Transverse colon (tissue), 4 donors: ENCODE results near the gene PLCXD3.

ENCODE experiments used
- EP300 ChIP-seq: sonication (generic); formaldehyde crosslinking; IDR thresholded peaks from one replicate; pipeline ENCODE4 v1.6.1; 2017; ENCODE audit warnings: antibody characterized with exemption, low read depth
- POLR2A ChIP-seq: fragments of 450-650 bp; IDR thresholded peaks from one replicate; pipeline ENCODE4 v1.6.1; 2016; ENCODE audit warnings: antibody characterized with exemption, mild to moderate bottlenecking, moderate library complexity
- POLR2AphosphoS5 ChIP-seq, 3 donors: sonication (generic); formaldehyde crosslinking; IDR thresholded peaks; one replicate each; pipeline ENCODE4 v1.6.1; 2016; ENCODE audit warnings: antibody characterized with exemption in 3 of 3
- TF ChIP-seq, protein P1 (sequence below), 5 experiments: fragments of 200-600 bp in 3 of 5; fragments of 450-650 bp in 2 of 5; sonication (generic) in 3 of 5; IDR thresholded peaks; 1 replicate in 2 of 5; 2 replicates in 3 of 5; pipeline ENCODE4 v1.5.1; 2016 to 2017; ENCODE audit warnings: antibody characterized with exemption in 5 of 5, inconsistent platforms in 3 of 5, mild to moderate bottlenecking in 2 of 5, moderate library complexity in 1 of 5

DNA sequence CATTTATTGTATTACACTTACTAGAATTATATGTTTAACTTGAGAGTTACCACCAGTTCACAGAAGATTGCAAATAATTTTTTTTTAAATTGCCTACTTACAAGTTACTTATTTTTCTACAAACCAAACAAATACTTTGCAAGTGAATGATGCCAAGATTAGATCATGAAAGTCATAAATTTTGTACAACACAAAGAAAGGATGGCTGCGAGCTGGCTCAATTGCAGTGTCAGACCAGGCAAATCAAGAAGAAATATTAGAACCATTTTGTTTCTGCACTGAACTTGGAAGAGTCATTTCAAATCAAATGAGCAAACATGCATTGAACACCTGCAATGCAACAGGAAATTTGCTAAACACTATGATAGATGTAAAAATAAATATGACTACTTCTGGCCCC lies 97.3 kb downstream of the PLCXD3 start:
- TF ChIP-seq POLR2A = no peak
- TF ChIP-seq, protein P1, sequence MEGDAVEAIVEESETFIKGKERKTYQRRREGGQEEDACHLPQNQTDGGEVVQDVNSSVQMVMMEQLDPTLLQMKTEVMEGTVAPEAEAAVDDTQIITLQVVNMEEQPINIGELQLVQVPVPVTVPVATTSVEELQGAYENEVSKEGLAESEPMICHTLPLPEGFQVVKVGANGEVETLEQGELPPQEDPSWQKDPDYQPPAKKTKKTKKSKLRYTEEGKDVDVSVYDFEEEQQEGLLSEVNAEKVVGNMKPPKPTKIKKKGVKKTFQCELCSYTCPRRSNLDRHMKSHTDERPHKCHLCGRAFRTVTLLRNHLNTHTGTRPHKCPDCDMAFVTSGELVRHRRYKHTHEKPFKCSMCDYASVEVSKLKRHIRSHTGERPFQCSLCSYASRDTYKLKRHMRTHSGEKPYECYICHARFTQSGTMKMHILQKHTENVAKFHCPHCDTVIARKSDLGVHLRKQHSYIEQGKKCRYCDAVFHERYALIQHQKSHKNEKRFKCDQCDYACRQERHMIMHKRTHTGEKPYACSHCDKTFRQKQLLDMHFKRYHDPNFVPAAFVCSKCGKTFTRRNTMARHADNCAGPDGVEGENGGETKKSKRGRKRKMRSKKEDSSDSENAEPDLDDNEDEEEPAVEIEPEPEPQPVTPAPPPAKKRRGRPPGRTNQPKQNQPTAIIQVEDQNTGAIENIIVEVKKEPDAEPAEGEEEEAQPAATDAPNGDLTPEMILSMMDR (IDR thresholded peaks at IDR 0.05) = no peak
- no peak for TF ChIP-seq POLR2AphosphoS5 (IDR thresholded peaks at IDR 0.05)
- TF ChIP-seq EP300 = no peak
